ENCODE results near the gene KCNJ4.
"Not testable (repeated sequence)": the region's sequence is repeated elsewhere in the genome, so short reads cannot be mapped to it uniquely, and the experiment has no call there.

Gene KCNJ4

GRCh38 chr22:38412435-38413084 lies 42.4 kb downstream of the KCNJ4 start:
- DNase-seq (ENCODE audit: low read depth), result no peak

DNA sequence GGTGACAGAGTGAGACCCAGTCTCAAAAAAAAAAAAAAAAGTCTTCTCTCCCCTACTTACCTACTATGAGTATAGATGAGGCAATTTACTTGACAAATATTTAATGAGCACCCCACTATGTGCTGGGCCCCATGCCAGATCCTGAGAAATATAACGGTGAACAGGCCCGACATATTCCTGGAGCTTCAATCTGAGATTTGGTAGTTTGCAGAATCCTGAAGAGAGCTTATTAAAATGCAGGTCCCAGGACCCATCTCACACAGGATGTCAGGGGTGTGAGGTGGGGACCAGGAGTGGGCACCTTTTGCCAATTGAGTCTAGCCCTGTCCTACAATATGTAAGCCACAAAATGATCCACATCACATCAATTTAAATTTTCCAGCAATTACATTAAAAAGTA lies 44.0 kb downstream of the KCNJ4 start:
- no peak for DNase-seq (ENCODE audit: low read depth)

GRCh38 chr22:38409916-38410315 lies 45.1 kb downstream of the KCNJ4 start:
- DNase-seq (ENCODE audit: low read depth), result not testable (repeated sequence)

- no peak for DNase-seq (ENCODE audit: low read depth)
Measured at GRCh38 chr22:38406617-38407016, 48.4 kb downstream of the KCNJ4 start.

DNA sequence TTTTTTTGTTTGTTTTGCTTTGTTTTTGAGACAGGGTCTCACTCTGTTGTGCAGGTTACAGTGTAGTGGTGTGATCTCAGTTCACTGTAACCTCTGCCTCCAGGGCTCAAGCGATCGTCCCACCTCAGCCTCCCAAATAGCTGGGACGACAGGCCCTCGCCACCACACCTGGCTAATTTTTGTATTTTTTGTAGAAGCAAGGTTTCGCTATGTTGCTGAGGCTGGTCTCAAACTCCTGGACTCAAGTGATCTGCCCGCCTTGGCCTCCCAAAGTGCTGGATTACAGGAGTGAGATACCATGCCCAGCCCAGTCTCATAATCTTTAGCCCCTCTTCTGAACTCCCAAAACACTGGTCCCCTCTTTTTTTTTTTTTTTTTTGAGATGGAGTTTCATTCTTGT lies 50.6 kb downstream of the KCNJ4 start:
- DNase-seq (ENCODE audit: low read depth), result no peak

DNA sequence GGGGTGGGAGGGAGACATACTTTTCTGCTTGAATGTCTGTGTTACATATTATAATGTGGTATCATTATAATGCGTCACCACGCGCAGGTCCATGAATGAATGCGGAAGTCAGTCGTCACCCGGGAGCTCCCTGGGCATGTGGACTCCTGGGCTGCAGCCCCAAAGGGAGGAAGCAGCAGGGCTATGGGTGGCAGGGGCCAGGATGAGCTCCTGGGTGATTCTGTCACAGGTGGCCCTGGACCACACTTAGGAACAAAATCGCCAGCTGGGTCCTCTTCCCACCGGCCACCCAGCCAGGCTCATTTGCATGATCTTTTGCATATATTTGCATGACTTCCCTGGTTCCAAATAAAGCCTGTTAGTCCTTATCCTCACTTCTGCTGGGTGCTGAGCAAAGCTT lies 51.2 kb downstream of the KCNJ4 start:
- DNase-seq (ENCODE audit: low read depth), result no peak

DNA sequence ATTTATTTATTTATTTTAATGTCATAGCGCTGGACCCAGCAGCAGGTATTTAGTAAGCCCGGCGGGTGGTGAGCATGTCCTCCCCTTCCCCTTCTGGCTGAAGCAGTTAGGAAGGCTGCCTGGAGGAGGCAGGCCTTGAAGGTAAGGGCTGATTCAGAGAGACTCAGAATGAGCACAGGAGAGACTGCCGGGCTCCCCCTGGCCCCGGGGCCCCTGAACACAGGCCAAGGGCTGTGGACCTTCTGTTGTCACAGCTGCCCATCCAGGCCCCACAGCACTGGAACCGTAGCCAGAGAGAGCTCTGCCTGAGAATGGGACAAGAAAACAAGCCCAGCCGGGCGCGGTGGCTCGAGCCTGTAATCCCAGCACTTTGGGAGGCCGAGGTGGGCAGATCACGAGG lies 52.8 kb downstream of the KCNJ4 start:
- DNase-seq (ENCODE audit: low read depth), result no peak

GRCh38 chr22:38401336-38402084 lies 53.5 kb downstream of the KCNJ4 start:
- DNase-seq (ENCODE audit: low read depth), result no peak

GRCh38 chr22:38400256-38400655 lies 54.7 kb downstream of the KCNJ4 start:
- DNase-seq (ENCODE audit: low read depth), result not testable (repeated sequence)

- DNase-seq (ENCODE audit: low read depth), result no peak
Measured at GRCh38 chr22:38398609-38399461, 56.2 kb downstream of the KCNJ4 start.

GRCh38 chr22:38398181-38398608 lies 56.8 kb downstream of the KCNJ4 start:
- DNase-seq (ENCODE audit: low read depth), result not testable (repeated sequence)

- no peak for DNase-seq (ENCODE audit: low read depth)
Measured at GRCh38 chr22:38397189-38398085, 57.6 kb downstream of the KCNJ4 start.

DNA sequence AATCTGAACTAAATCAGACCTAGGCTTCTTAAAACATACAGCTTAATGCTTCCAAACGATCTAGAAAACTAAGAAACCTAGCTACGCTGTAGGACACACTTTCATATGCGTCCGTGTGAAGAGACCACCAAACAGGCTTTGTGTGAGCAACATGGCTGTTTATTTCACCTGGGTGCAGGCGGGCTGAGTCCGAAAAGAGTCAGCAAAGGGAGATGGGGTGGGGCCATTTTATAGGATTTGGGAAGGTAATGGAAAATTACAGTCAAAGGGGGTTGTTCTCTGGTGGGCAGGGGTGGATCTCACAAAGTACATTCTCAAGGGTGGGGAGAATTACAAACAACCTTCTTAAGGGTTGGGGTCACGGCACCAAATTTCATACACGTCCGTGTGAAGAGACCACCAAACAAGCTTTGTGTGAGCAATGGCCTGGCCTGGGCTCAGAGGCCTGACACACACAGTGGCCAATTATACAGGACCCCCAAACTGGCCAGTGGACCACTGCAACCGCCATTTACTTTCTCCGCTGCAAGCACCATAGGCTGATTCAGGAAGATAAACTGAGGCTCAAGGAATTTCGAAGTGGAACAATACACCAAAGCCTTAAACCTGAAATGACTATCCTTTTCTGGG lies 58.4 kb downstream of the KCNJ4 start:
- not testable (repeated sequence) for DNase-seq (ENCODE audit: low read depth)

DNA sequence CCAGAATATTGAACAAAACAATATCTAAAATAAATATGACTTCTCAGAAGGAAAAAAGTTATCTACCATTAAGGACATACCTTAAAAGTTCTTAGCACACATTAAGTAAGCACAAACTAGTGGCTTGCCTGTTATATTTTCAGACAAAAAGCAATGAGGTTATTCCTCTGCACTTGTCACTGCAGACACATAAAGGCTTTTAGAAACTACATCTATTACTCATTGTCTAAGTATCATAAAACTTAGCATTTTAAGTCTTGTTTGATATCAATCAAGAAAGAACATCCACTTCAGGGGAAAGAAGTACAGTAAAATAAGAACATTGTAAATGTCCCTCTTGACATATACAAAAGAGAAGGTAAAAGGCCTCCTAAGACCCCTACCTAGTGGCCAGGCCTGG lies 59.1 kb downstream of the KCNJ4 start:
- DNase-seq (ENCODE audit: low read depth), result not testable (repeated sequence)

DNA sequence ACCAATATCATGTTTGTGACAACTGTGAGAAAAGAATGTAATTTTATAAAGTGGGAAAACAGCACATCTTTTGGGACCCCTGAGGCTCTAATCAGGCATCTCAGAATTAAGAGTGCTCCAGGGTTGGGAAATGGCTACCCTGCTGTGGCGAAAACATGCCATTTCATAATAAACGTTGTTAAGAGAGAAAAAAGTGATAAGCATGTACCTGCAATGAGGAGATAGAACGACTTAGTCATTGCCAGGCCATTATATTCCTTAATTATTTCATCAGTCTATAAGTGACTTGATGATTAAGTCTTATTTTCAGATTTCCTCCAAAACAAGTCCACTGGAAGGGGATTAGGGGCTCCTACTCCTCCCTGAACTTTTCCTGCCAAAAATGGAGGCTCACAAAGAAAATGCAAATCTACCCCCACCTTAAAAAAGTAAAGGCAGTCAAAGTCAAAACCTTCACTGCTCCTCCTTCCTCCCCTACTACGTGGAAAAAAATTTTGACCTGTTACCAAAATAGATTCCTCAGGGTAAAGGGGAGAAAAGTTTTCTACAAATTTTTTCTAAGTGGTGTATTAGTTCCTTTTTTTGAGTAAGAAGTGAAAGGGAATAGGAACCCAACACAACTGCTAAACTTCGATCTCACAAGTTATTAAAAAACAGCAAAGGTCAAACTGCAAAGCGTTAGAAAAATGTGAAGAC lies 59.9 kb downstream of the KCNJ4 start:
- not testable (repeated sequence) for DNase-seq (ENCODE audit: low read depth)

GRCh38 chr22:38389428-38389818 lies 65.6 kb downstream of the KCNJ4 start:
- not testable (repeated sequence) for DNase-seq (ENCODE audit: low read depth)

GRCh38 chr22:38388506-38389427 lies 66.2 kb downstream of the KCNJ4 start:
- DNase-seq (ENCODE audit: low read depth), result not testable (repeated sequence)

- DNase-seq (ENCODE audit: low read depth), result not testable (repeated sequence)
Measured at GRCh38 chr22:38386918-38387317, 68.1 kb downstream of the KCNJ4 start.

GRCh38 chr22:38383417-38383816 lies 71.6 kb downstream of the KCNJ4 start:
- DNase-seq (ENCODE audit: low read depth), result no peak
